Vagina (tissue), 2 donors: ENCODE measurements around the gene TULP4. TPM values are rescaled to one million over a fixed set of nuclear protein-coding genes. Genes with fewer than 3 reads are reported as not detected.

Experiments used
- DNase-seq, 2 donors: peaks; one replicate each; pipeline ENCODE4 v3.0.0-alpha.2; 2017; ENCODE audit errors: extremely low spot score in 2 of 2
- H3K27ac ChIP-seq: fragments of 200-600 bp; sonication (generic); one replicate; pipeline ENCODE4 v1.5.1; 2019
- H3K27me3 ChIP-seq: fragments of 200-600 bp; sonication (generic); one replicate; pipeline ENCODE4 v1.5.1; 2019
- H3K36me3 ChIP-seq, 2 donors: fragments of 200-600 bp; sonication (generic); one replicate each; pipeline ENCODE4 v1.5.1; 2017 to 2019
- H3K4me1 ChIP-seq: fragments of 200-600 bp; sonication (generic); one replicate; pipeline ENCODE4 v1.5.1; 2019
- H3K4me3 ChIP-seq, 2 donors: fragments of 200-600 bp; sonication (generic); 1 replicate in 1 of 2; 2 replicates in 1 of 2; pipeline ENCODE4 v1.5.1; 2016 to 2019
- H3K9me3 ChIP-seq: fragments of 200-600 bp; sonication (generic); one replicate; pipeline ENCODE4 v1.5.1; 2019
- POLR2A ChIP-seq, 2 donors: fragments of 450-650 bp; IDR thresholded peaks; one replicate each; pipeline ENCODE4 v1.6.1; 2017; ENCODE audit warnings: antibody characterized with exemption in 2 of 2, mild to moderate bottlenecking in 2 of 2, moderate library complexity in 2 of 2
- POLR2AphosphoS5 ChIP-seq, 2 donors: sonication (generic); formaldehyde crosslinking; IDR thresholded peaks; one replicate each; pipeline ENCODE4 v1.9.0; 2017; ENCODE audit warnings: antibody characterized with exemption in 2 of 2, mild to moderate bottlenecking in 2 of 2, low read depth in 1 of 2; ENCODE audit not compliant: insufficient read depth in 1 of 2
- intact Hi-C: fragments of 100-400 bp; cut with DNase I; formaldehyde crosslinking; loops from one replicate; pipeline ENCODE4 v1.15.1; 2023
- total RNA-seq: library from RNA; depleted of rRNA; stranded (reverse); fragments of >200 nt; gene quantifications from one replicate; pipeline ENCODE4 v1.2.3, GENCODE V29; 2016
- TF ChIP-seq, protein P1 (sequence below), 3 experiments: fragments of 450-650 bp in 2 of 3; fragments of 200-600 bp in 1 of 3; sonication (generic) in 1 of 3; IDR thresholded peaks; one replicate each; pipeline ENCODE4 v1.5.1; 2017 to 2019; ENCODE audit warnings: antibody characterized with exemption in 3 of 3, mild to moderate bottlenecking in 2 of 3, moderate library complexity in 2 of 3

The TULP4 gene
- total RNA-seq, 1 donor from 2014 or later: 79.8 TPM

DNA sequence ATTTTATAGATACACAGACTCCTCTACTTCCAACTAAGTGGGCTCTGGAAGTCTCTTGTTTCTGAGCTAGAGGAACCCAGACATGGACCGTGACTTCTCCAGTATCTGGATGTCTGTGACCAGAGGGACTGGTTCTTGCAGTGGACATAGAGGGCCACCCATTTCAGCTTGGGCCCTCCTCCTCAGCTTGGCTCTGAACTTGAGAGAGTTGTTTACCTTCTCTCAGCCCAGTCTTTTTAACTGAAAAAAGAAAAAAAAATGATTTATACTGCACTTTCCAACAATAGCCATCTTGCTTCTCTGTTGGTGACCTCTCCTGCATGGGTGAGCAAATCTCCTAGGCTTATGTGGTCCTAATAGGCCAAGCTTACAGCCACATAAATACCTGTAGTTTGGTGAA lies 187.3 kb downstream of the TULP4 start:
- Histone ChIP-seq H3K9me3 (no peaks in the 10 kb centered on the region), H3K27ac (no peak overlapping the region), H3K4me3 (no peak overlapping the region), H3K4me1 (peaks cover 13% of the 10 kb centered on the region), H3K27me3 (no peaks in the 10 kb centered on the region), H3K36me3 (peaks cover 0 to 22% of the 10 kb centered on the region in 2 donors)
- no peak for DNase-seq
- no peak for TF ChIP-seq POLR2AphosphoS5 (IDR thresholded peaks at IDR 0.05; ENCODE audit: insufficient read depth in 1 of 2, low read depth in 1 of 2)
- TF ChIP-seq, protein P1, sequence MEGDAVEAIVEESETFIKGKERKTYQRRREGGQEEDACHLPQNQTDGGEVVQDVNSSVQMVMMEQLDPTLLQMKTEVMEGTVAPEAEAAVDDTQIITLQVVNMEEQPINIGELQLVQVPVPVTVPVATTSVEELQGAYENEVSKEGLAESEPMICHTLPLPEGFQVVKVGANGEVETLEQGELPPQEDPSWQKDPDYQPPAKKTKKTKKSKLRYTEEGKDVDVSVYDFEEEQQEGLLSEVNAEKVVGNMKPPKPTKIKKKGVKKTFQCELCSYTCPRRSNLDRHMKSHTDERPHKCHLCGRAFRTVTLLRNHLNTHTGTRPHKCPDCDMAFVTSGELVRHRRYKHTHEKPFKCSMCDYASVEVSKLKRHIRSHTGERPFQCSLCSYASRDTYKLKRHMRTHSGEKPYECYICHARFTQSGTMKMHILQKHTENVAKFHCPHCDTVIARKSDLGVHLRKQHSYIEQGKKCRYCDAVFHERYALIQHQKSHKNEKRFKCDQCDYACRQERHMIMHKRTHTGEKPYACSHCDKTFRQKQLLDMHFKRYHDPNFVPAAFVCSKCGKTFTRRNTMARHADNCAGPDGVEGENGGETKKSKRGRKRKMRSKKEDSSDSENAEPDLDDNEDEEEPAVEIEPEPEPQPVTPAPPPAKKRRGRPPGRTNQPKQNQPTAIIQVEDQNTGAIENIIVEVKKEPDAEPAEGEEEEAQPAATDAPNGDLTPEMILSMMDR (IDR thresholded peaks at IDR 0.05): no peak
- TF ChIP-seq POLR2A (IDR thresholded peaks at IDR 0.05): no peak
- intact Hi-C loops: no loop called here

DNA sequence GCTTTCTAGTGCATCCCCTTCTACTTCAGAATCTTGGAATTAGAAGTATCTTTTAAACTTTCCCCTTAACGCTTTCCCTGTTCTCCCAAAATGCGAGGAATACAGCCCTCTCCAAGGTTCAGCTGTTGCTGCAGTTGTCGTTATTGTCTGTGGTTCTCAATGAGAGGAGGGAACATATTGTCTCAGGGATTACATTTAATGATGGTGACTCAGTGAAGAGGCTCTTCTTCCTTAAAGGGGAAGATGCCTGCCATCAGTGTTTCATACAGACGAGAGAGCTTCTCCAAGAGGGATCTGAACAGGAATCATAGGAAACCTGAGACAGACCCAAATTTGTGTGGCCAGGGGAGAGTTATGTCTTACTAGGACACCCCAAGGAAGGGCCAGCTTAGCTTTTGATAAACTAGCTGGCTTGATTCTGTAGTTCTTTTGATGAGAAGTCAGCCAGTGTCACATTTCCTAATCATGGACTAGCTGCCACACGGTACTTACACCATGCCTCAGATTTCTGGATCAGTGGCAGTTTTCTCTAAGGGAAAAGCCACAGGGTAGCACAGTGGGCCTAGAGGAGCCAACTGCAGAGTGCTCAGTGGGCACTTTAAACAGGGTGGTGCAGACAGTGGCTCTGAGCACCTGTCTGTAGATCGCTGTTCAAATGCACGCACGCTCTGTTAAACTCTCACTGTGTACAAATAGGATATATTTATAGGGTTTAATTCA lies 187.9 kb downstream of the TULP4 start:
- no peaks in the 10 kb centered on the region for H3K27me3 ChIP-seq
- H3K27ac ChIP-seq: no peak overlapping the region
- peaks cover 0 to 22% of the 10 kb centered on the region in 2 donors for H3K36me3 ChIP-seq
- intact Hi-C loops: no loop called here
- DNase-seq: no peak
- H3K4me3 ChIP-seq: no peak overlapping the region
- TF ChIP-seq, protein P1 (IDR thresholded peaks at IDR 0.05): no peak
- peak in 1 of 2 donors; percentile 68 for TF ChIP-seq POLR2AphosphoS5 (IDR thresholded peaks at IDR 0.05; ENCODE audit: insufficient read depth in 1 of 2, low read depth in 1 of 2)
- H3K9me3 ChIP-seq: no peaks in the 10 kb centered on the region
- H3K4me1 ChIP-seq: peaks cover 13% of the 10 kb centered on the region

DNA sequence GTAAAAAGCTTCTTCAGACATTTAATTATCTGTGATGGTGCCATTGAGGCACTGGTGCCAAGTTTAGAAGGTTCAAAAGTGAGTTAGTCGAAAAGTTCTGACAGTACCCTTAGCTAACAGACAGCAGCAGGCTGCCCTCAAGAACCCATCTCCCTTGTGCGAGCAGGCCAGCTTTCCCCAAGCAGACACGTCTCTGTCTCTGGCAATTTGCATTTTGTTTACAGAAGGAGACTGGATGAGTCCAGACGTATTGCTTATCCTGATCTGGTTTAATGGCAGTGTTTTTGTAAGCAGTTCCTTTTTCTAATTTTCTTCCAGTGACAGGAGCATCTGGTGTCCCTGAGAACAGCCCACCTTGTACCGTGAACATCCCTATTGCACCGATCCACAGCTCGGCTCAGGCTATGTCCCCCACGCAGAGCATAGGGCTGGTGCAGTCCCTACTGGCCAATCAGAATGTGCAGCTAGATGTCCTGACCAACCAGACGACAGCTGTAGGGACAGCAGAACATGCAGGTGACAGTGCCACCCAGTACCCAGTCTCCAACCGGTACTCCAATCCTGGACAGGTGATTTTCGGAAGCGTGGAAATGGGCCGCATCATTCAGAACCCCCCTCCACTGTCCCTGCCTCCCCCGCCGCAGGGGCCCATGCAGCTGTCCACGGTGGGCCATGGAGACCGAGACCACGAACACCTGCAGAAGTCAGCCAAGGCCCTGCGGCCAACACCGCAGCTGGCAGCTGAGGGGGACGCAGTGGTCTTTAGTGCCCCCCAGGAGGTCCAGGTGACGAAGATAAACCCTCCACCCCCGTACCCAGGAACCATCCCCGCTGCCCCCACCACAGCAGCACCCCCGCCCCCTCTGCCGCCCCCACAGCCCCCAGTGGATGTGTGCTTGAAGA lies 189.3 kb downstream of the TULP4 start:
- no peak for DNase-seq
- Histone ChIP-seq H3K27ac (no peak overlapping the region), H3K36me3 (peaks cover 0 to 22% of the 10 kb centered on the region in 2 donors), H3K4me3 (no peak overlapping the region), H3K9me3 (no peaks in the 10 kb centered on the region), H3K27me3 (no peaks in the 10 kb centered on the region), H3K4me1 (peaks cover 13% of the 10 kb centered on the region)
- intact Hi-C loops: no loop called here
- TF ChIP-seq, protein P1 (IDR thresholded peaks at IDR 0.05): no peak
- TF ChIP-seq POLR2A (IDR thresholded peaks at IDR 0.05) (no peak), POLR2AphosphoS5 (IDR thresholded peaks at IDR 0.05; ENCODE audit: insufficient read depth in 1 of 2, low read depth in 1 of 2) (no peak)

DNA sequence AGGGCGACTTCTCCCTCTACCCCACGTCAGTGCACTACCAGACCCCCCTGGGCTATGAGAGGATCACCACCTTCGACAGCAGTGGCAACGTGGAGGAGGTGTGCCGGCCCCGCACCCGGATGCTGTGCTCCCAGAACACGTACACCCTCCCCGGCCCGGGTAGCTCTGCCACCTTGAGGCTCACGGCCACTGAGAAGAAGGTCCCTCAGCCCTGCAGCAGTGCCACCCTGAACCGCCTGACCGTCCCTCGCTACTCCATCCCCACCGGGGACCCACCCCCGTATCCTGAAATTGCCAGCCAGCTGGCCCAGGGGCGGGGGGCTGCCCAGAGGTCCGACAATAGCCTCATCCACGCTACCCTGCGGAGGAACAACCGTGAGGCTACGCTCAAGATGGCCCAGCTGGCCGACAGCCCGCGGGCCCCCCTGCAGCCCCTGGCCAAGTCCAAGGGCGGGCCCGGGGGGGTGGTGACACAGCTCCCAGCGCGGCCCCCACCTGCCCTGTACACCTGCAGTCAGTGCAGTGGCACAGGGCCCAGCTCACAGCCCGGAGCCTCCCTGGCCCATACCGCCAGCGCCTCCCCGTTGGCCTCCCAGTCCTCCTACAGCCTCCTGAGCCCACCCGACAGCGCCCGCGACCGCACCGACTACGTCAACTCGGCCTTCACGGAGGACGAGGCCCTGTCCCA lies 190.1 kb downstream of the TULP4 start:
- Histone ChIP-seq H3K4me1 (peaks cover 13% of the 10 kb centered on the region), H3K27me3 (no peaks in the 10 kb centered on the region), H3K36me3 (peaks cover 0 to 21% of the 10 kb centered on the region in 2 donors), H3K9me3 (no peaks in the 10 kb centered on the region), H3K27ac (no peak overlapping the region), H3K4me3 (no peak overlapping the region)
- no peak for TF ChIP-seq POLR2AphosphoS5 (IDR thresholded peaks at IDR 0.05; ENCODE audit: insufficient read depth in 1 of 2, low read depth in 1 of 2)
- TF ChIP-seq POLR2A (IDR thresholded peaks at IDR 0.05): no peak
- TF ChIP-seq, protein P1 (IDR thresholded peaks at IDR 0.05): no peak
- intact Hi-C loops: no loop called here
- no peak for DNase-seq
